SK-N-SH treated with all-trans-retinoic acid at 6 μM for 48 hours (cell line): ENCODE measurements around the gene CACNA1C.

Experiments used
- ATAC-seq: fragments of 200-7000 bp; cut with Tn5 transposase; 3 replicates; pipeline ENCODE4 v1.9.1; 2020; ENCODE audit warnings: mild to moderate bottlenecking, moderate library complexity
- ARNTL ChIP-seq: fragments of 450-650 bp; formaldehyde crosslinking; IDR thresholded peaks from 2 replicates; pipeline ENCODE4 v1.5.0; 2020; ENCODE audit warnings: low read depth, mild to moderate bottlenecking, moderate library complexity, borderline replicate concordance
- CREB5 ChIP-seq: fragments of 250-450 bp; sonication (Bioruptor Pico); IDR thresholded peaks from 2 replicates; pipeline ENCODE4 v1.5.1; 2020; ENCODE audit warnings: low read depth, mild to moderate bottlenecking, moderate library complexity
- CSRNP3 ChIP-seq: fragments of 250-450 bp; sonication (Bioruptor Pico); IDR thresholded peaks from 2 replicates; pipeline ENCODE4 v1.5.1; 2021; ENCODE audit warnings: mild to moderate bottlenecking, moderate library complexity
- ESRRG ChIP-seq: fragments of 250-450 bp; sonication (Bioruptor Pico); IDR thresholded peaks from 2 replicates; pipeline ENCODE4 v1.6.1; 2021; ENCODE audit warnings: mild to moderate bottlenecking
- GLIS3 ChIP-seq: fragments of 250-450 bp; sonication (Bioruptor Pico); IDR thresholded peaks from 2 replicates; pipeline ENCODE4 v1.5.0; 2020; ENCODE audit warnings: mild to moderate bottlenecking, moderate library complexity
- ISL1 ChIP-seq: fragments of 250-450 bp; sonication (Bioruptor Pico); IDR thresholded peaks from 2 replicates; pipeline ENCODE4 v2.1.2; 2022; ENCODE audit warnings: mild to moderate bottlenecking, moderate library complexity
- OSR1 ChIP-seq: fragments of 250-450 bp; sonication (Bioruptor Pico); IDR thresholded peaks from 2 replicates; pipeline ENCODE4 v1.8.0; 2022; ENCODE audit warnings: moderate library complexity, mild to moderate bottlenecking, inconsistent platforms
- PATZ1 ChIP-seq: fragments of 250-450 bp; sonication (Bioruptor Pico); IDR thresholded peaks from 2 replicates; pipeline ENCODE4 v1.8.0; 2020; ENCODE audit warnings: mild to moderate bottlenecking, moderate library complexity, borderline replicate concordance
- POU6F1 ChIP-seq: fragments of 250-450 bp; sonication (Bioruptor Pico); IDR thresholded peaks from 2 replicates; pipeline ENCODE4 v1.8.0; 2021; ENCODE audit warnings: low read depth, mild to moderate bottlenecking, moderate library complexity, borderline replicate concordance
- PPARA ChIP-seq: fragments of 250-450 bp; sonication (Bioruptor Pico); IDR thresholded peaks from 2 replicates; pipeline ENCODE4 v1.5.0; 2020; ENCODE audit warnings: mild to moderate bottlenecking, borderline replicate concordance
- SNAI2 ChIP-seq: fragments of 250-450 bp; sonication (Bioruptor Pico); IDR thresholded peaks from 2 replicates; pipeline ENCODE4 v1.5.0; 2020; ENCODE audit warnings: mild to moderate bottlenecking, moderate library complexity
- TCF4 ChIP-seq: fragments of 250-450 bp; sonication (Bioruptor Pico); IDR thresholded peaks from 2 replicates; pipeline ENCODE4 v1.8.0; 2021; ENCODE audit warnings: mild to moderate bottlenecking, moderate library complexity, borderline replicate concordance
- TSHZ2 ChIP-seq: fragments of 250-450 bp; sonication (Bioruptor Pico); IDR thresholded peaks from 2 replicates; pipeline ENCODE4 v1.5.0; 2020; ENCODE audit warnings: mild to moderate bottlenecking, moderate library complexity
- ZC3H10 ChIP-seq: fragments of 250-450 bp; sonication (Bioruptor Pico); IDR thresholded peaks from 2 replicates; pipeline ENCODE4 v1.5.1; 2021; ENCODE audit warnings: mild to moderate bottlenecking, moderate library complexity
- ZFP30 ChIP-seq: fragments of 450-650 bp; formaldehyde crosslinking; IDR thresholded peaks from 2 replicates; pipeline ENCODE4 v1.5.0; 2022; ENCODE audit warnings: mild to moderate bottlenecking, moderate library complexity
- ZNF565 ChIP-seq: fragments of 450-650 bp; formaldehyde crosslinking; conservative IDR thresholded peaks from 2 replicates; pipeline ENCODE4 v1.5.0; 2020; ENCODE audit warnings: low read depth, mild to moderate bottlenecking, moderate library complexity
- ZNF70 ChIP-seq: fragments of 450-650 bp; formaldehyde crosslinking; IDR thresholded peaks from 2 replicates; pipeline ENCODE4 v1.5.0; 2020; ENCODE audit warnings: mild to moderate bottlenecking, moderate library complexity
- ZNF8 ChIP-seq: fragments of 450-650 bp; formaldehyde crosslinking; IDR thresholded peaks from 2 replicates; pipeline ENCODE4 v1.5.0; 2020; ENCODE audit warnings: mild to moderate bottlenecking, moderate library complexity

Gene CACNA1C

GRCh38 chr12:2294651-2295475, 242.1 kb downstream of the CACNA1C start:
- no peak for ATAC-seq

More at GRCh38 chr12:2294651-2295475, 242.1 kb downstream of the CACNA1C start:
- no peak for TF ChIP-seq ZNF70 (CRISPR knock-in tag)
- no peak for TF ChIP-seq CREB5
- no peak for TF ChIP-seq ESRRG (CRISPR knock-in tag)
- TF ChIP-seq ZC3H10 (CRISPR knock-in tag) = no peak
- TF ChIP-seq POU6F1 (CRISPR knock-in tag) = no peak
- TF ChIP-seq PATZ1 (CRISPR knock-in tag) = no peak
- no peak for TF ChIP-seq CSRNP3 (CRISPR knock-in tag)
- no peak for TF ChIP-seq TCF4 (CRISPR knock-in tag)
- TF ChIP-seq PPARA (CRISPR knock-in tag) = no peak
- TF ChIP-seq ZFP30 (CRISPR knock-in tag) = no peak
- no peak for TF ChIP-seq ISL1 (CRISPR knock-in tag)
- no peak for TF ChIP-seq ARNTL (CRISPR knock-in tag)
- no peak for TF ChIP-seq OSR1
- no peak for TF ChIP-seq GLIS3 (CRISPR knock-in tag)
- no peak for TF ChIP-seq ZNF565 (CRISPR knock-in tag)
- no peak for TF ChIP-seq SNAI2
- TF ChIP-seq ZNF8 (CRISPR knock-in tag) = no peak
- no peak for TF ChIP-seq TSHZ2 (CRISPR knock-in tag)
- TF ChIP-seq, all 23 proteins: peak for 0
